OCI-LY1 (cell line): Measurements from ENCODE around the gene TTC17.
A peak's percentile ranks its signal among the peaks of the same experiment; 100 is the strongest.

Experiments
- H2AFZ ChIP-seq: fragments of 200-600 bp; sonication (generic), shearing (Covaris generic); 2 replicates; pipeline ENCODE4 v1.6.0; 2014; ENCODE audit warnings: antibody characterized with exemption, mild to moderate bottlenecking, low read length
- H3F3A ChIP-seq: fragments of 200-600 bp; sonication (generic), shearing (Covaris generic); 2 replicates; pipeline ENCODE4 v1.6.0; 2014; ENCODE audit warnings: mild to moderate bottlenecking, antibody characterized with exemption, low read length, moderate library complexity; ENCODE audit not compliant: insufficient read depth
- H3K27ac ChIP-seq: fragments of 200-600 bp; sonication (generic); 2 replicates; pipeline ENCODE4 v1.5.1; 2014; ENCODE audit warnings: low read length, mixed run types, mild to moderate bottlenecking, low read depth; ENCODE audit not compliant: poor library complexity, severe bottlenecking
- H3K27me3 ChIP-seq: fragments of 200-600 bp; sonication (generic); 2 replicates; pipeline ENCODE4 v1.6.0; 2014; ENCODE audit warnings: antibody characterized with exemption, mild to moderate bottlenecking, low read length, moderate library complexity; ENCODE audit not compliant: insufficient read depth
- H3K36me3 ChIP-seq: fragments of 200-600 bp; sonication (generic); 2 replicates; pipeline ENCODE4 v1.6.1; 2014; ENCODE audit warnings: mild to moderate bottlenecking, antibody characterized with exemption, low read length, moderate library complexity, mixed read lengths; ENCODE audit not compliant: insufficient read depth
- H3K4me1 ChIP-seq: fragments of 200-600 bp; sonication (generic); 2 replicates; pipeline ENCODE4 v1.5.1; 2014; ENCODE audit warnings: mild to moderate bottlenecking, low read length, moderate library complexity; ENCODE audit not compliant: insufficient read depth, severe bottlenecking
- H3K4me2 ChIP-seq: fragments of 200-600 bp; sonication (generic), shearing (Covaris generic); 2 replicates; pipeline ENCODE4 v1.6.1; 2014; ENCODE audit warnings: low read length
- H3K4me3 ChIP-seq: fragments of 200-600 bp; sonication (generic); 2 replicates; pipeline ENCODE4 v1.5.1; 2014; ENCODE audit warnings: low read length, low read depth, mild to moderate bottlenecking, mixed read lengths; ENCODE audit not compliant: poor library complexity, severe bottlenecking
- H3K79me2 ChIP-seq: fragments of 200-600 bp; shearing (Covaris generic); 2 replicates; pipeline ENCODE4 v1.6.1; 2016; ENCODE audit warnings: mixed run types, low read length, mixed read lengths; ENCODE audit not compliant: insufficient read depth
- H3K9ac ChIP-seq: fragments of 200-600 bp; sonication (generic), shearing (Covaris generic); 2 replicates; pipeline ENCODE4 v1.6.1; 2014; ENCODE audit warnings: mild to moderate bottlenecking, low read length, mixed read lengths
- H3K9me2 ChIP-seq: fragments of 200-600 bp; sonication (generic), shearing (Covaris generic); 2 replicates; pipeline ENCODE4 v1.6.1; 2014; ENCODE audit warnings: low read depth, mild to moderate bottlenecking, low read length, mixed read lengths
- H3K9me3 ChIP-seq: fragments of 200-600 bp; shearing (Covaris generic); 2 replicates; pipeline ENCODE4 v1.6.1; 2014; ENCODE audit warnings: low read length, mixed read lengths
- H4K20me1 ChIP-seq: fragments of 200-600 bp; sonication (generic), shearing (Covaris generic); 2 replicates; pipeline ENCODE4 v1.6.0; 2016; ENCODE audit warnings: mild to moderate bottlenecking, low read length; ENCODE audit not compliant: insufficient read depth
- EZH2 ChIP-seq: fragments of 200-600 bp; sonication (generic), shearing (Covaris generic); IDR thresholded peaks from 2 replicates; pipeline ENCODE4 v1.8.0; 2017; ENCODE audit warnings: borderline replicate concordance, mixed run types, mild to moderate bottlenecking, antibody characterized with exemption, low read length, moderate library complexity, mixed read lengths
- TF ChIP-seq, protein P1 (sequence below): fragments of 200-600 bp; sonication (generic), shearing (Covaris generic); IDR thresholded peaks from 2 replicates; pipeline ENCODE4 v1.5.1; 2017; ENCODE audit warnings: mild to moderate bottlenecking, antibody characterized with exemption, low read length, moderate library complexity, mixed read lengths

The TTC17 gene

DNA sequence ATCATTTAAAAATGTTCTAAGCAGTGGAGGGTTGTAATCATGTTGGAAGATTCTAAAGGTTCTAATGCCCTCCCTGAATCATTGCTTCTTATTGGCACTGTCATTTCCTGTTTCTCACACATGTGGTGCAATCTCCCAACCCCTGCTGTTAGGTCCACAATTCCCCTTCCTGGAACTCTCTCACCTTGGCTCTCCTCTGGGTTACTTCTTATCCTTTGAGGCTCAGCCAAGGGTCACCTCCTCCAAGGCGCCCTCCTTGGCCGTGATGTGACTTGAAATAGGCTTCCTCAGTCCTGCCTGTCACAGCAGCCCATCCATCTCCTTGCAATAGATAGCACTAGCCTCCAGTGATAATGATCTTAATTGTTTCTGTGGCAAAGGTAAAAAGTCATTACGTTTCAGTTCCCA, 149.8 kb downstream of the TTC17 start:
- Histone ChIP-seq H3K9me3 (no peaks in the 10 kb centered on the region), H4K20me1 (no peaks in the 10 kb centered on the region), H3K27me3 (no peaks in the 10 kb centered on the region; the same call in 1 of the 2 replicates), H3K79me2 (no peaks in the 10 kb centered on the region), H2AFZ (no peak overlapping the region), H3K9ac (no peak overlapping the region), H3K4me3 (no peak overlapping the region), H3K4me1 (no peaks in the 10 kb centered on the region), H3F3A (no peaks in the 10 kb centered on the region), H3K9me2 (no peaks in the 10 kb centered on the region), H3K4me2 (no peak overlapping the region), H3K36me3 (no peaks in the 10 kb centered on the region), H3K27ac (no peak overlapping the region)
- no peak for TF ChIP-seq EZH2
- TF ChIP-seq, protein P1, sequence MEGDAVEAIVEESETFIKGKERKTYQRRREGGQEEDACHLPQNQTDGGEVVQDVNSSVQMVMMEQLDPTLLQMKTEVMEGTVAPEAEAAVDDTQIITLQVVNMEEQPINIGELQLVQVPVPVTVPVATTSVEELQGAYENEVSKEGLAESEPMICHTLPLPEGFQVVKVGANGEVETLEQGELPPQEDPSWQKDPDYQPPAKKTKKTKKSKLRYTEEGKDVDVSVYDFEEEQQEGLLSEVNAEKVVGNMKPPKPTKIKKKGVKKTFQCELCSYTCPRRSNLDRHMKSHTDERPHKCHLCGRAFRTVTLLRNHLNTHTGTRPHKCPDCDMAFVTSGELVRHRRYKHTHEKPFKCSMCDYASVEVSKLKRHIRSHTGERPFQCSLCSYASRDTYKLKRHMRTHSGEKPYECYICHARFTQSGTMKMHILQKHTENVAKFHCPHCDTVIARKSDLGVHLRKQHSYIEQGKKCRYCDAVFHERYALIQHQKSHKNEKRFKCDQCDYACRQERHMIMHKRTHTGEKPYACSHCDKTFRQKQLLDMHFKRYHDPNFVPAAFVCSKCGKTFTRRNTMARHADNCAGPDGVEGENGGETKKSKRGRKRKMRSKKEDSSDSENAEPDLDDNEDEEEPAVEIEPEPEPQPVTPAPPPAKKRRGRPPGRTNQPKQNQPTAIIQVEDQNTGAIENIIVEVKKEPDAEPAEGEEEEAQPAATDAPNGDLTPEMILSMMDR: no peak

DNA sequence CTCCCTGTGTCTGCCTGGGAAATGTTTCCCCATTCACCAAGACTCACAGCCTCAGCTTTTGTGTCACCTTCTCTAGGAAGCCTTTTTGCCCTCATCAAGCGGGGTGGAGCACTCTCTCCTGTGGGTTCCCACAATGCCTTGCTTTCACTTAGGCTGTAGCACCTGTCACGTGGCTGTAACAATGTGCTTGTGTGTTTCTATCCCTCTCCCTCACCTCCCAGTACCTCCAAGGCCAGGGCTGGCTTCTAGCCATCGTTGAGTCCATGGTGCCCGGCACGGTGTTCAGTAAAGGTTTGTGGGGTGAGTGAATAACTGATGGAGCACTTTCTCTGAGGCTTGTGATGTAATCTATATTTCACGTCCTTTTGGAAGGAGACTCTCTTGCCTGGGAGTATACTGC, 153.2 kb downstream of the TTC17 start:
- H3K27ac ChIP-seq: no peak overlapping the region
- H3K9me2 ChIP-seq: no peaks in the 10 kb centered on the region
- no peaks in the 10 kb centered on the region for H3K36me3 ChIP-seq
- H2AFZ ChIP-seq: no peak overlapping the region
- no peaks in the 10 kb centered on the region for H3K4me1 ChIP-seq
- no peak overlapping the region for H3K9ac ChIP-seq
- H4K20me1 ChIP-seq: no peaks in the 10 kb centered on the region
- H3K27me3 ChIP-seq: no peaks in the 10 kb centered on the region; the same call in 1 of the 2 replicates
- no peaks in the 10 kb centered on the region for H3K9me3 ChIP-seq
- H3F3A ChIP-seq: no peaks in the 10 kb centered on the region
- TF ChIP-seq, protein P1: no peak
- no peak for TF ChIP-seq EZH2
- H3K4me3 ChIP-seq: no peak overlapping the region
- H3K4me2 ChIP-seq: no peak overlapping the region
- no peaks in the 10 kb centered on the region for H3K79me2 ChIP-seq

DNA sequence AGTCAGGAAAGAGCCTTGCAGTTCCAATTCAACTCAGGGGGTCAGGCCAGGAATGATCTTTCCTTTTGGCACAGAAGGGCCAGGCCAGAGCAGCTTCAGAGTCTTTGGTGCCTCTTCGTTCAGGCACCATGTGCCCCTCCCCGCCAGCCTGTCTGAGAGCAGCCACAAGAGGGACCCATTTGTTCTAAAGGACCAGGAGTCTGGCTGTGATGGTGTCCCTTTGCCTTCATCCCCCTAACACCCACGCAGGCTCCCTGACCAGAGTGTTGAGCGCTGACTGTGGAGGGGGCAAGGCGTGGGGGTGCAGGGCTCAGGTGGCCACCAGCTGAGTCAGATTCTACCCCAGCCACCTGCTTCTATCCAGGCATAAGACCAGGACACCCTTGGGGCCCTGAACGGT, 156.4 kb downstream of the TTC17 start:
- H3K9me2 ChIP-seq: no peaks in the 10 kb centered on the region
- no peaks in the 10 kb centered on the region for H3K36me3 ChIP-seq
- no peak overlapping the region for H3K9ac ChIP-seq
- H3K27me3 ChIP-seq: no peaks in the 10 kb centered on the region; the same call in 1 of the 2 replicates
- no peaks in the 10 kb centered on the region for H4K20me1 ChIP-seq
- no peak overlapping the region for H3K27ac ChIP-seq
- no peak for TF ChIP-seq EZH2
- TF ChIP-seq, protein P1: peak; percentile 34; the same call in 1 of the 2 replicates
- no peak overlapping the region for H2AFZ ChIP-seq
- no peak overlapping the region for H3K4me3 ChIP-seq
- H3K9me3 ChIP-seq: no peaks in the 10 kb centered on the region
- no peak overlapping the region for H3K4me2 ChIP-seq
- no peaks in the 10 kb centered on the region for H3F3A ChIP-seq
- H3K79me2 ChIP-seq: no peaks in the 10 kb centered on the region
- no peaks in the 10 kb centered on the region for H3K4me1 ChIP-seq
